Measurements from ENCODE around the gene MAT1A. TPM values are rescaled to one million over a fixed set of nuclear protein-coding genes. Genes with fewer than 3 reads are reported as not detected.

Gene MAT1A
- total and polyA plus RNA-seq, 2 of the 8 experiments (the other 6 are each of a cell fraction or from before 2014, with no cell fraction given), result 4.1 to 6.4 TPM

DNA sequence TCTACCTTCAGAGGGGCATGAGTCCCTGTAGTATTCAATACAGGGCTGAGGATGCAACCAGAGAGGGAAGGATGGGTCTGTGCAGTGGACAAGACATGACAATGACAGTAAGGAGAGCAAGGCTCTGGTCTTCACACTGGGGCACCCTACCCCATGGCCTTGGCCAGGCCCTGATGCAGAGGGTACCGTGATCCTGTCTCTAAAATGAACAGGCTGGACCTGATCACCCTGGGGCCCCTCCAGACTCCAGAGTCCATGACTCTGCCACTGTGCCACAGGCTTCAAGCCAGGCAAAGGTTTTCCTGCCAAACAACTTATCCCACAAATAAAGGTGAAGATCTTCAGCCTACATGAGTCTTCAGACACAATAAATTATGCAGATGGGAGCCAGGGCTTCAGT lies 4.9 kb downstream of the MAT1A start:
- H3K18ac ChIP-seq (ENCODE audit: extremely low read depth, low read length), result no peak overlapping the region
- H3K23ac ChIP-seq (ENCODE audit: insufficient read length), result no peak overlapping the region
- ChIA-PET POLR2A (ENCODE audit: partially characterized antibody) (no interaction called here), CTCF (ENCODE audit: partially characterized antibody) (no interaction called here)
- H2BK12ac ChIP-seq (ENCODE audit: low read depth, low read length), result no peak overlapping the region
- no peak overlapping the region for H2BK20ac ChIP-seq (ENCODE audit: low read length)
- no peak overlapping the region for H2AFZ ChIP-seq (ENCODE audit: low read length)
- H3K79me2 ChIP-seq (ENCODE audit: control insufficient read depth in 1 of 2, insufficient read depth in 2 of 2, low read length in 2 of 2), result no peaks in the 10 kb centered on the region
- H3K4me3 ChIP-seq (ENCODE audit: extremely low read depth in 1 of 4, insufficient read depth in 2 of 4, low read depth in 3 of 4, low read length in 4 of 4), result no peak overlapping the region
- WGBS, 2 experiments (ENCODE audit: extremely low coverage in 1 of 2, insufficient coverage in 1 of 2, insufficient read length in 1 of 2, insufficient replicate concordance in 2 of 2, low coverage in 1 of 2, low lambda C conversion rate in 2 of 2, missing lambda C conversion rate in 1 of 2), result 92% methylated on average over 1 of the region's 1 CpG; no CpG with 5 or more reads in 1 of the 2 experiments
- no peak overlapping the region for H3K14ac ChIP-seq (ENCODE audit: insufficient read length)
- H3K27me3 ChIP-seq (replicated peaks in 1 of 4; ENCODE audit: control insufficient read depth in 3 of 4, extremely low read depth in 1 of 4, insufficient read depth in 3 of 4, low read length in 3 of 4), result no peaks in the 10 kb centered on the region; a peak in 1 of 7 replicates
- H2BK5ac ChIP-seq (ENCODE audit: low read depth, low read length), result no peak overlapping the region
- H3K9me3 ChIP-seq (ENCODE audit: insufficient read depth in 2 of 2, low read depth in 1 of 2, low read length in 1 of 2), result no peaks in the 10 kb centered on the region
- no peak overlapping the region for H3K27ac ChIP-seq (ENCODE audit: low read depth, low read length)
- H2BK15ac ChIP-seq (ENCODE audit: low read length), result no peak overlapping the region
- H3K4me2 ChIP-seq (ENCODE audit: insufficient read depth in 1 of 2, low read depth in 2 of 2, low read length in 2 of 2), result no peak overlapping the region
- H3K4ac ChIP-seq (replicated peaks; ENCODE audit: insufficient read length, low read depth, low read length), result no peak overlapping the region
- no peak for FAIRE-seq
- no peak overlapping the region for H3K56ac ChIP-seq (replicated peaks; ENCODE audit: insufficient read length, low read depth, low read length)
- H3K36me3 ChIP-seq (ENCODE audit: control insufficient read depth in 2 of 4, insufficient read depth in 4 of 4, low read length in 3 of 4), result no peaks in the 10 kb centered on the region
- no peak overlapping the region for H4K91ac ChIP-seq (replicated peaks; ENCODE audit: insufficient read length, low read length)
- H4K8ac ChIP-seq (ENCODE audit: extremely low read depth, insufficient read depth, low read length), result no peak overlapping the region
- no peak overlapping the region for H3K9ac ChIP-seq (replicated peaks in 1 of 4; ENCODE audit: extremely low read depth in 1 of 4, low read depth in 3 of 4, low read length in 3 of 4)
- H3K79me1 ChIP-seq (ENCODE audit: low read depth, low read length), result no peaks in the 10 kb centered on the region
- no peak for DNase-seq (ENCODE audit: low read depth in 1 of 2, low spot score in 2 of 2)
- H2BK120ac ChIP-seq (replicated peaks; ENCODE audit: low read depth, low read length), result no peak overlapping the region
- no peaks in the 10 kb centered on the region for H4K20me1 ChIP-seq (replicated peaks in 1 of 2; ENCODE audit: control insufficient read depth in 1 of 2, insufficient read depth in 2 of 2, low read length in 2 of 2)
- no peak overlapping the region for H4K5ac ChIP-seq (ENCODE audit: insufficient read length, low read depth, low read length)
- peaks cover 0 to 12% (median 0%) of the 10 kb centered on the region in 4 experiments; a peak in 3 of 7 replicates for H3K4me1 ChIP-seq (replicated peaks in 1 of 4; ENCODE audit: control insufficient read depth in 3 of 4, insufficient read depth in 4 of 4, low read length in 3 of 4)
- H2AK5ac ChIP-seq (ENCODE audit: low read depth, low read length), result no peak overlapping the region
- H3K23me2 ChIP-seq (ENCODE audit: low read depth, low read length), result no peaks in the 10 kb centered on the region
- no peak for TF ChIP-seq CEBPB (IDR thresholded peaks at IDR 0.05; ENCODE audit: low read depth, low read length)
- TF ChIP-seq MAFK (IDR thresholded peaks at IDR 0.05; ENCODE audit: low read depth, low read length), result no peak
- no peak for TF ChIP-seq SRF (IDR thresholded peaks at IDR 0.05; ENCODE audit: low read depth, low read length)
- TF ChIP-seq RFX5 (IDR thresholded peaks at IDR 0.05; ENCODE audit: borderline replicate concordance, low read depth, low read length), result no peak
- no peak for TF ChIP-seq HDAC2 (IDR thresholded peaks at IDR 0.05; ENCODE audit: borderline replicate concordance in 1 of 2, low read depth in 2 of 2, low read length in 2 of 2)
- no peak for TF ChIP-seq BACH1 (IDR thresholded peaks at IDR 0.05; ENCODE audit: low read length)
- no peak for TF ChIP-seq JUND (IDR thresholded peaks at IDR 0.05; ENCODE audit: low read length)
- no peak for TF ChIP-seq PHF8 (conservative IDR thresholded peaks at IDR 0.05; ENCODE audit: low read depth, low read length)
- TF ChIP-seq USF2 (IDR thresholded peaks at IDR 0.05; ENCODE audit: low read length), result no peak
- TF ChIP-seq RNF2 (IDR thresholded peaks at IDR 0.05; ENCODE audit: borderline replicate concordance, low read depth, low read length, missing control alignments, poor library complexity, severe bottlenecking), result no peak
- TF ChIP-seq RAD21 (IDR thresholded peaks at IDR 0.05 in 1 of 2, conservative IDR thresholded peaks at IDR 0.05 in 1 of 2; ENCODE audit: low read depth in 2 of 2, low read length in 2 of 2), result no peak
- TF ChIP-seq TAF7 (optimal IDR thresholded peaks at IDR 0.05; ENCODE audit: borderline replicate concordance, low read depth, low read length), result no peak
